Body of pancreas (tissue), 4 donors: ENCODE measurements around the gene VTI1A. TPM values are rescaled to one million over a fixed set of nuclear protein-coding genes. Genes with fewer than 3 reads are reported as not detected.
"Not testable (repeated sequence)": the region's sequence is repeated elsewhere in the genome, so short reads cannot be mapped to it uniquely, and the experiment has no call there.

Source experiments
- ATAC-seq: fragments of 150-250 bp; one replicate; pipeline ENCODE4 v1.9.1; 2016
- DNase-seq, 4 donors: peaks; one replicate each; pipeline ENCODE4 v3.0.0-alpha.2; 2019
- H3K27ac ChIP-seq, 4 donors: fragments of 200-600 bp; sonication (generic); 1 replicate in 3 of 4; 2 replicates in 1 of 4; pipeline versions ENCODE4 v1.5.1 to v1.6.1; 2016 to 2019; ENCODE audit warnings: mild to moderate bottlenecking in 1 of 4, mixed read lengths in 1 of 4, moderate library complexity in 1 of 4
- H3K27me3 ChIP-seq, 2 donors: fragments of 200-600 bp; sonication (generic); one replicate each; pipeline ENCODE4 v1.6.0; 2016; ENCODE audit warnings: mild to moderate bottlenecking in 1 of 2
- H3K36me3 ChIP-seq, 2 donors: fragments of 200-600 bp; sonication (generic); replicated peaks in 1 of 2; 2 replicates each; pipeline ENCODE4 v1.5.1; 2016; ENCODE audit warnings: low read depth in 2 of 2; ENCODE audit not compliant: insufficient read depth in 1 of 2
- H3K4me1 ChIP-seq: fragments of 200-600 bp; sonication (generic); one replicate; pipeline ENCODE4 v1.6.0; 2016
- H3K4me3 ChIP-seq, 2 donors: fragments of 200-600 bp; sonication (generic); 1 replicate in 1 of 2; 2 replicates in 1 of 2; pipeline ENCODE4 v1.5.1; 2016 to 2019
- H3K9me3 ChIP-seq, 3 donors: fragments of 200-600 bp; sonication (generic); 1 replicate in 2 of 3; 2 replicates in 1 of 3; pipeline ENCODE4 v1.5.1; 2016
- CTCF ChIP-seq, 7 experiments: fragments of 450-650 bp in 4 of 7; fragments of 200-600 bp in 3 of 7; sonication (generic) in 3 of 7; IDR thresholded peaks; one replicate each; pipeline ENCODE4 v1.5.1; 2016 to 2019; ENCODE audit warnings: antibody characterized with exemption in 7 of 7
- POLR2A ChIP-seq, 3 donors: fragments of 450-650 bp; IDR thresholded peaks; one replicate each; pipeline ENCODE4 v1.6.1; 2016; ENCODE audit warnings: antibody characterized with exemption in 3 of 3, mild to moderate bottlenecking in 2 of 3
- WGBS, 2 donors: methylation state at CpG; one replicate each; pipeline ENCODE4 v1.1.5; 2017; 5-methylcytosine and 5-hydroxymethylcytosine counted together
- intact Hi-C: fragments of 100-400 bp; cut with DNase I; formaldehyde crosslinking; loops from one replicate; pipeline ENCODE4 v1.15.1; 2023
- total RNA-seq, 2 donors: library from RNA; depleted of rRNA; stranded (reverse); fragments of >200 nt; gene quantifications; one replicate each; pipeline ENCODE4 v1.1.0, GENCODE V29; 2016

VTI1A gene
- total RNA-seq, 2 donors from 2014 or later = 28.3 to 84.4 TPM

DNA sequence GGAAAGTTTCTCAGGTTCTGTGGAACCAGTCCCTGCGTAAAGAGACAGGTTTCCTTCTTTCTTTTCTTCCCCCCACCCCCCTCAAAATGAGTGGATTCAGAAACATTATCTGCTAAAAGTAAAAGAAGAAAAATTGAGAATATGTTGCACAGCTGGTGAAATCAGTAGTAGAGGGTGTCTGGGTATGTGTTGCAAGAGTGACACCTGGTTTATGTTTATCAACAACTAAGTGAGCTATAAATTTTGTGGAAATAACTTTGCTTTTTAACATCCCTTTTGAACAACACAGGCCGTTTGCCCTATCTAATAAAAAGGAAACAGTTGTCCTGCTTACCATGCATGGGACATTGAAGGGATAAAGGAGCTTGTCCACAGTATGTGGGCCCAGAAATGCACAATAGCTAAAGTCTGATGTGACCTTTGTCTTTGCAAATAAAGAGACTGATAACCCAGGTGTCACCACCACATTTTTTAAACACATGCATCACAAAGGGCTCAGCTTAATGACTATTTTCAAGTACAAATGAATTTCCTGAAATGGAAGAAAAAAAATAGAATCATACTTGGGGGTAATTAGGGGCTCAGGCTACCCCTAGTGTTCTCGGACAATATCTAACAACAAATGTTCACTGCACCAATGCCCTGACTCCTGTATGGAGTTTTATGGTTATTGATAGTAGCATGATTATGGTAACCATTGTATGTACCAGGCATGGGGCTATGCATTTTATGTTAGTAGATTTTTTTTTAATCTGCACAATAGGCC is 281.3 kb downstream of the VTI1A start:
- intact Hi-C loops = no loop called here
- Histone ChIP-seq H3K4me3 (no peak overlapping the region), H3K9me3 (no peaks in the 10 kb centered on the region), H3K4me1 (peaks cover 29% of the 10 kb centered on the region), H3K27ac (peak overlapping the region in 3 of 4 donors; percentile 27 to 68 (median 49)), H3K36me3 (no peaks in the 10 kb centered on the region), H3K27me3 (no peaks in the 10 kb centered on the region)
- ATAC-seq (peak; percentile 56), DNase-seq (no peak)
- WGBS, 2 donors = 42 to 49% methylated on average over 3 of the region's 3 CpGs
- no peak for TF ChIP-seq POLR2A (IDR thresholded peaks at IDR 0.05)
- TF ChIP-seq CTCF (IDR thresholded peaks at IDR 0.05) = no peak

DNA sequence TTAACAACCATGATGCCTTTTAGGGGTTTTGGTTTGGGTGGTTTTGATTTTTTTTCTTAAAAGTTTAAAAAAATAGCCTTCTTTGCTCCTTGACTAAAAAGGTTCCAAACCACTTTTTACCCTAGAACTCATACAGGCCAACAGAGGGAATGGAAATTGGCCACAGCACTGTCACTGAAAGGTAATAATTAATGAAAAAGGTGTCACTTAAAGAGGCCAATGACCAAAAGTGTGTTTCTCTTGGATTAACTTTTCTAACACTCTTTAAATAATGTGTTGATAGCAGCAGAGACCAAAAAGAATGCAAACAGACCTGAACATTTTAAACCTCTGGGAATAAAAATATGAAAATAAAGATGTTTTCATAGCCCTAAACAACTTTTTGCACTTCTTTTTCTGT is 282.0 kb downstream of the VTI1A start:
- intact Hi-C loops = no loop called here
- Histone ChIP-seq H3K27me3 (no peaks in the 10 kb centered on the region), H3K4me3 (no peak overlapping the region), H3K27ac (peak overlapping the region in 3 of 4 donors; percentile 27 to 68 (median 56)), H3K4me1 (peaks cover 29% of the 10 kb centered on the region), H3K36me3 (no peaks in the 10 kb centered on the region), H3K9me3 (no peaks in the 10 kb centered on the region)
- no peak for DNase-seq
- peak; percentile 67 for ATAC-seq
- TF ChIP-seq CTCF (IDR thresholded peaks at IDR 0.05) (peak in 1 of 7 experiments; percentile 6), POLR2A (IDR thresholded peaks at IDR 0.05) (no peak)

DNA sequence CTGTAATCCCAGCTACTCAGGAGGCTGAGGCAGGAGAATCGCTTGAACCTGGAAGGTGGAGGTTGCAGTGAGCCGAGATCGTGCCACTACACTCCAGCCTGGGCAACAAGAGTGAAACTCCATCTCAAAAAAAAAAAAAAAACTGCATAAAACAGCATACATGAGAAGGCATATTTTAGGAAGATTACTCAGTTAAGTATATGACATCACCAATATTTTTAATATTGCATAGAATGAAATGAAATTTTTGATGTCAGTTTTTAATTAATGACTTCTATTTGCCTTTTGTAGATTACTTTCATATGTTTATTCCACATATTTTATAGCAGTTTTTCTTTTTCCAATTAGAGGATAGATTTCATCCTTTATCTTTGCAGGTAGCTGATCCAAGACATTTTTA is 284.4 kb downstream of the VTI1A start:
- peaks cover 36% of the 10 kb centered on the region for H3K4me1 ChIP-seq
- ATAC-seq, H3K4me3 ChIP-seq, H3K9me3 ChIP-seq, H3K27me3 ChIP-seq, DNase-seq, H3K36me3 ChIP-seq, intact Hi-C loops, H3K27ac ChIP-seq: not testable (repeated sequence)
- 98% methylated on average over 3 of the region's 3 CpGs for WGBS, 2 donors

DNA sequence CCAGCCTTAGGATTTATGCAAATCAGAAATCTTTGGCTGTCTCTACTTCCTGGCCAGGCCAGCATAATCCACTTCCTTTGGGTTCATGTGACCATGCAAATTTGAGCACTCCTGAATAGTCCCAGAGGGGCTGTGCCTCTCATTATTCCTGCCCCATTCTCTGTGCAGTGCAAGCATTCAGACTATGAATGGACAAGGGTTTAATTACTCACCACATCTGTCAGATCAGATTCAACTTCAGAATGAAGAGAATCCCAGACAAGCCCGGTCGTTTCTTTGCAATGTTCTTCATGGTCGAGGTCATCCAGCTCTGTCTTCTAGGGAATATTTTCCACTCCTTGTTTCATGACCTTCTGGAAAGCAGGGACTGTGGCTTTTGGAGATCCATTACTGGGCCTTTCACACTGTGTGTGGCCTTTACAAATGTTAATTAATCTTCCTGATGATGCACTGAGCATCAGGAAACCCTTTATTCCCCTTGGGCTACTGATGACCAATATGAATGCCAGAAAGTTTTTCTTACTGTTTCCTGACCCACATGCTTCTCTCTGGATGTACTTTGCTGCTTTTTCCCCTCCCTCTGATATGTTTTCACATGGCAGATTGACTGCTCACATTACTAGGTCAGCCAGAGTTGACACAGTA is 285.4 kb downstream of the VTI1A start:
- Histone ChIP-seq H3K36me3 (no peaks in the 10 kb centered on the region), H3K27ac (no peak overlapping the region), H3K27me3 (no peaks in the 10 kb centered on the region), H3K4me1 (peaks cover 36% of the 10 kb centered on the region), H3K4me3 (no peak overlapping the region), H3K9me3 (no peaks in the 10 kb centered on the region)
- DNase-seq (no peak), ATAC-seq (no peak)
- intact Hi-C loops = no loop called here
- TF ChIP-seq POLR2A (IDR thresholded peaks at IDR 0.05) (no peak), CTCF (IDR thresholded peaks at IDR 0.05) (no peak)
- WGBS, 2 donors = 78 to 90% methylated on average over 3 of the region's 3 CpGs

- Histone ChIP-seq H3K4me3 (no peak overlapping the region), H3K36me3 (no peaks in the 10 kb centered on the region), H3K27me3 (no peaks in the 10 kb centered on the region), H3K27ac (no peak overlapping the region), H3K4me1 (peaks cover 27% of the 10 kb centered on the region), H3K9me3 (no peaks in the 10 kb centered on the region)
- ATAC-seq (no peak), DNase-seq (no peak)
- no peak for TF ChIP-seq POLR2A (IDR thresholded peaks at IDR 0.05)
- TF ChIP-seq CTCF (IDR thresholded peaks at IDR 0.05) = no peak
- WGBS, 2 donors = 52 to 54% methylated on average over 4 of the region's 4 CpGs
- intact Hi-C loops = no loop called here
Measured at GRCh38 chr10:112735041-112735695, 288.2 kb downstream of the VTI1A start.
